Measurements from ENCODE around the gene MYL6B.

DNA sequence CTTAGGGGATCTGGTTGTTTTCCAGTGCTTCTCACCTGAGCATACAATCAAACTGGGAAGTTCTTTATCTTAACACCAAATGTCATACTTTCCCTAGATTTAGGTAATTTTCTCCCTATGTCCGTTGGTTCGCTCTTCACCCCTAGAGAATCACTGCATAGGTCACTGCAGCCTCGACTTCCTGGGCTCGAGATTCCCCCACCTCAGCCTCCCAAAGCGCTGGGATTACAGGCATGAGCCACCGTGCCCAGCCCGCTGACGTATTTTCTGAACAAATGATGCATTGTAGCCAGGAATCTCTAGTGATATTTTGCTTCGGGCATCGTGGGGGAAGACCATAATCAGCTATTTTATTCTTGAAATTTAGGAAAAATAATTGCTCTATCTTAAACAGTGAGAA is 37.1 kb upstream of the MYL6B start:
- TF ChIP-seq, protein P1, sequence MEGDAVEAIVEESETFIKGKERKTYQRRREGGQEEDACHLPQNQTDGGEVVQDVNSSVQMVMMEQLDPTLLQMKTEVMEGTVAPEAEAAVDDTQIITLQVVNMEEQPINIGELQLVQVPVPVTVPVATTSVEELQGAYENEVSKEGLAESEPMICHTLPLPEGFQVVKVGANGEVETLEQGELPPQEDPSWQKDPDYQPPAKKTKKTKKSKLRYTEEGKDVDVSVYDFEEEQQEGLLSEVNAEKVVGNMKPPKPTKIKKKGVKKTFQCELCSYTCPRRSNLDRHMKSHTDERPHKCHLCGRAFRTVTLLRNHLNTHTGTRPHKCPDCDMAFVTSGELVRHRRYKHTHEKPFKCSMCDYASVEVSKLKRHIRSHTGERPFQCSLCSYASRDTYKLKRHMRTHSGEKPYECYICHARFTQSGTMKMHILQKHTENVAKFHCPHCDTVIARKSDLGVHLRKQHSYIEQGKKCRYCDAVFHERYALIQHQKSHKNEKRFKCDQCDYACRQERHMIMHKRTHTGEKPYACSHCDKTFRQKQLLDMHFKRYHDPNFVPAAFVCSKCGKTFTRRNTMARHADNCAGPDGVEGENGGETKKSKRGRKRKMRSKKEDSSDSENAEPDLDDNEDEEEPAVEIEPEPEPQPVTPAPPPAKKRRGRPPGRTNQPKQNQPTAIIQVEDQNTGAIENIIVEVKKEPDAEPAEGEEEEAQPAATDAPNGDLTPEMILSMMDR (IDR thresholded peaks at IDR 0.05): no peak
- TF ChIP-seq POLR2A (IDR thresholded peaks at IDR 0.05): no peak

Data from breast epithelium (tissue), 3 donors.